CD4-positive, alpha-beta T cell (primary cell): ENCODE data around the gene SCRN1. TPM values are rescaled to one million over a fixed set of nuclear protein-coding genes. Genes with fewer than 3 reads are reported as not detected.

Experiments
- ATAC-seq: fragments of 200-7000 bp; cut with Tn5 transposase; one replicate; pipeline ENCODE4 v1.10.0; 2022; ENCODE audit warnings: mild to moderate bottlenecking; ENCODE audit not compliant: poor library complexity
- CTCF ChIA-PET: fragments of 350-600 bp; sonication (Branson Sonifier 250); formaldehyde crosslinking; loops from one replicate; lab custom pipeline; 2021; ENCODE audit warnings: antibody characterized with exemption, inconsistent platforms; lab: Charles Lee
- POLR2A ChIA-PET: fragments of 350-600 bp; sonication (Branson Sonifier 250); formaldehyde crosslinking; loops from one replicate; lab custom pipeline; 2021; ENCODE audit warnings: antibody characterized with exemption, inconsistent platforms; lab: Charles Lee
- DNase-seq, 14 experiments: peaks; one replicate each; pipeline ENCODE4 v3.0.0-alpha.2; 2013 to 2020; ENCODE audit warnings: mixed read lengths in 2 of 14
- H3K27ac ChIP-seq, 2 donors: one replicate each; pipeline versions ENCODE4 v1.5.1 to v1.7.0; 2013; ENCODE audit warnings: low read length in 2 of 2, low read depth in 1 of 2, mild to moderate bottlenecking in 1 of 2
- H3K27me3 ChIP-seq, 2 experiments: 1 replicate in 1 of 2; 2 replicates in 1 of 2; pipeline versions ENCODE4 v1.6.1 to v1.7.0; 2013; ENCODE audit warnings: low read length in 2 of 2, control low read depth in 1 of 2, mild to moderate bottlenecking in 1 of 2, moderate library complexity in 1 of 2; ENCODE audit not compliant: insufficient read depth in 2 of 2, control insufficient read depth in 1 of 2
- H3K36me3 ChIP-seq: one replicate; pipeline ENCODE4 v1.6.1; 2013; ENCODE audit warnings: low read length, control low read depth; ENCODE audit not compliant: insufficient read depth
- H3K4me1 ChIP-seq: one replicate; pipeline ENCODE4 v1.6.1; 2013; ENCODE audit warnings: low read length, control low read depth; ENCODE audit not compliant: insufficient read depth
- H3K4me3 ChIP-seq: one replicate; pipeline ENCODE4 v1.5.1; 2013; ENCODE audit warnings: mild to moderate bottlenecking, low read length, moderate library complexity
- H3K9me3 ChIP-seq, 2 experiments: 1 replicate in 1 of 2; 2 replicates in 1 of 2; pipeline versions ENCODE4 v1.6.1 to v1.7.0; 2013; ENCODE audit warnings: low read length in 2 of 2, mild to moderate bottlenecking in 2 of 2, control low read depth in 1 of 2, moderate library complexity in 1 of 2; ENCODE audit not compliant: control insufficient read depth in 1 of 2, insufficient read depth in 1 of 2
- H3K27ac Mint-ChIP-seq: one replicate; pipeline ENCODE4 v1.8.0; 2020; ENCODE audit warnings: mixed read lengths
- H3K27me3 Mint-ChIP-seq: one replicate; pipeline ENCODE4 v1.8.0; 2021; ENCODE audit warnings: mixed read lengths
- H3K36me3 Mint-ChIP-seq: one replicate; pipeline ENCODE4 v1.8.0; 2021; ENCODE audit warnings: low read depth, mixed read lengths
- H3K4me1 Mint-ChIP-seq: one replicate; pipeline ENCODE4 v1.8.0; 2021; ENCODE audit warnings: low read depth, mixed read lengths
- H3K4me3 Mint-ChIP-seq: one replicate; pipeline ENCODE4 v1.8.0; 2020; ENCODE audit warnings: mild to moderate bottlenecking, mixed read lengths
- H3K9me3 Mint-ChIP-seq: one replicate; pipeline ENCODE4 v1.8.0; 2020; ENCODE audit warnings: mixed read lengths
- CTCF ChIP-seq: fragments of 200-600 bp; IDR thresholded peaks from one replicate; pipeline ENCODE4 v1.8.0; 2022; ENCODE audit warnings: antibody characterized with exemption, mild to moderate bottlenecking
- intact Hi-C, 2 experiments: fragments of 100-400 bp; cut with DNase I in 1 of 2; cut with micrococcal nuclease in 1 of 2; formaldehyde crosslinking; loops; one replicate each; pipeline versions ENCODE4 v1.15.1 to v1.9.0; 2023 to 2025; cut with DNase I, micrococcal nuclease
- total RNA-seq, 174 experiments: library from RNA in 2 of 174; stranded (reverse) in 2 of 174; gene quantifications; one replicate each; pipeline ENCODE4 v1.2.3 and lab custom pipeline; 2021 to 2026

The SCRN1 gene
- total RNA-seq, 2 experiments from 2014 or later = 2.4 to 3.2 TPM

DNA sequence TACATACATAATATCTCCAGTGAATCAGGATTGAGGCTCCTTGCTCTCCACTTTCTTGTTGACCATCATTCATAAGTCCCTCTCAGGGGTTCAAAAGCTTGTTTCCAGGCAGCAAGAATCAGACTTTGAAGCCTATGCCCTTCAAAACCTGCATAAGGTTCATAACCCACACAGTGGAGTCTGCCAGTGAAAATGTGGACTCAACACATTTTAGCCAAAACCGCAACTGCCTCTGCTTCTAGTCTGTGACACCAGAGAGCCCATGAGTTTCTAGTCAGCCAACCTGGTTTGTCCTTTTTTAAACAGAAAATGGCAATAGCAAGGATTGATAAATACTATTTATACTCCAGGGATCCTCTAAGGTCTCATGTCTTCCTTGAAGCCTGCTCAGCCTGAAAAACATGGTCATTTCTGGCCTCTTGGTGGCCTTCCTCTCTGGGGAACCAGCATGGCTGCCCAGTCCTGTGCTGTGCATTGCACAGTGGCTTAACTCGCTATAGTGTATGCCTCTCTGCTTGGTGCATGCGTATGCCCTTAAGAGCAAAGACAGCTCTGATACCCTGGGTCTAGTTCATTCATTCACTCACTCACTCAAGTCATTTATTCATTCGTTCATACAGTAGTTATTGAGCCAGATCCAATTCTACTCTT is 115.8 kb downstream of the SCRN1 start:
- no peak for ATAC-seq
- TF ChIP-seq CTCF = no peak
- Histone ChIP-seq H3K9me3 (no peaks in the 10 kb centered on the region), H3K36me3 (no peaks in the 10 kb centered on the region), H3K4me1 (no peaks in the 10 kb centered on the region), H3K4me3 (no peak overlapping the region), H3K27me3 (peaks cover 0 to 8% of the 10 kb centered on the region in 2 experiments), H3K27ac (no peak overlapping the region)
- no peak for DNase-seq
- ChIA-PET CTCF (no interaction called here), POLR2A (no interaction called here)
- no peak overlapping the region for H3K4me3 Mint-ChIP-seq
- no peaks in the 10 kb centered on the region for H3K9me3 Mint-ChIP-seq
- intact Hi-C loops = no loop called here
- no peaks in the 10 kb centered on the region for H3K4me1 Mint-ChIP-seq
- no peak overlapping the region for H3K27ac Mint-ChIP-seq
- H3K36me3 Mint-ChIP-seq = no peaks in the 10 kb centered on the region
- peaks cover 10% of the 10 kb centered on the region for H3K27me3 Mint-ChIP-seq

GRCh38 chr7:29871787-29872398 is 117.7 kb downstream of the SCRN1 start:
- Mint-ChIP-seq H3K4me3 (no peak overlapping the region), H3K9me3 (no peaks in the 10 kb centered on the region), H3K4me1 (no peaks in the 10 kb centered on the region), H3K27ac (no peak overlapping the region), H3K36me3 (no peaks in the 10 kb centered on the region), H3K27me3 (peaks cover 5% of the 10 kb centered on the region)
- H3K4me3 ChIP-seq = no peak overlapping the region
- POLR2A ChIA-PET = no interaction called here
- ATAC-seq (no peak), DNase-seq (no peak)
- no peak for TF ChIP-seq CTCF
- no peaks in the 10 kb centered on the region for H3K36me3 ChIP-seq
- intact Hi-C loops = no loop called here
- peaks cover 0 to 8% of the 10 kb centered on the region in 2 experiments for H3K27me3 ChIP-seq
- no peaks in the 10 kb centered on the region for H3K9me3 ChIP-seq
- CTCF ChIA-PET = no interaction called here
- no peak overlapping the region for H3K27ac ChIP-seq
- no peaks in the 10 kb centered on the region for H3K4me1 ChIP-seq

Other genes starting within 250 kb of the SCRN1 start
- not detected for gene WIPF3, start 183.3 kb downstream of the SCRN1 start, total RNA-seq
- gene FKBP14, start 36.9 kb upstream of the SCRN1 start, total RNA-seq = 1 to 10 TPM; 4.3 to 5.2 TPM
- gene PLEKHA8, start 38.6 kb upstream of the SCRN1 start, total RNA-seq = 1 to 10 TPM; 7.0 to 7.4 TPM
- gene MTURN, start 145.2 kb upstream of the SCRN1 start, total RNA-seq = 10 to 100 TPM; 38.4 to 38.9 TPM